ENCODE results near the gene PNRC1. TPM values are rescaled to one million over a fixed set of nuclear protein-coding genes. Genes with fewer than 3 reads are reported as not detected.
A peak's percentile ranks its signal among the peaks of the same experiment; 100 is the strongest.
"Not testable (repeated sequence)": the region's sequence is repeated elsewhere in the genome, so short reads cannot be mapped to it uniquely, and the experiment has no call there.

Gene PNRC1
- total RNA-seq, 1 donor from 2014 or later = 244 TPM

DNA sequence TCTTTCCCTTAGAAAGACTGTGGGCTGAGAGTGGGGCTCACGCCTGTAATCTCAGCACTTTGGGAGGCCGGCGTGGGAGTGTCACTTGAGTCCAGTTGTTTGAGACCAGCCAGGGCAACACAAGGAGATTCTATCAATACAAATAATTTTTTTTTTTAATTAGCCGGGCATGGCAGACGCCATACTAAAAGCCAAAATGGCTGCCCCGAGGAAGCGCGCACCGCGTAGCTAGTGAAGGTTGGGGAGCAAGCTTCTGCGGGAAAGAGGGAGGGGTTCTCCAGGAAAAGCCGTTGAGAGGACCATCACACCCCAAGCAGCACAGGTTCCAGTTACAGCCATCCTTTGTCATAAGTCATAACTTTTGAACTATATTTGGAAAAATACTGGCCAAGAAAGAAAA lies 21.3 kb upstream of the PNRC1 start:
- no peak for DNase-seq (ENCODE audit: low spot score)

DNA sequence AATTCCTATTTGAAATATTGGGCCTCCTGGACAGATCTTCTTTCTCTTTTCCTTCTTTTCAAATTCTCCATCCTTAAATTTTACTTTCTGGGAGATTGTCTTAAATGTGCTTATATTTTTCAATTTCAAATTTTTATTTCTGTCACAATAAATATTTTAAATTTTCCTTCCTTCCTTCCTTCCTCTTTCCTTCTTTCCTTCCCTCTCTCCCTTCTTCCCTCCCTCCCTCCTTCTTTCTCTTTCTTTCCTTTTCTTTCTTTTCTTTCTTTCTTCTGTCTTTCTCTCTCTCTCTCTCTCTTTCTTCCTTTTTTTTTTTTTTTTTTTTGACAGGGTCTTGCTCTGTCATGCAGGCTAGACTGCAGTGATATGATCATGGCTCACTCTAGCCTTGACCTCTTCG lies 16.7 kb upstream of the PNRC1 start:
- no peak for DNase-seq (ENCODE audit: low spot score)

DNA sequence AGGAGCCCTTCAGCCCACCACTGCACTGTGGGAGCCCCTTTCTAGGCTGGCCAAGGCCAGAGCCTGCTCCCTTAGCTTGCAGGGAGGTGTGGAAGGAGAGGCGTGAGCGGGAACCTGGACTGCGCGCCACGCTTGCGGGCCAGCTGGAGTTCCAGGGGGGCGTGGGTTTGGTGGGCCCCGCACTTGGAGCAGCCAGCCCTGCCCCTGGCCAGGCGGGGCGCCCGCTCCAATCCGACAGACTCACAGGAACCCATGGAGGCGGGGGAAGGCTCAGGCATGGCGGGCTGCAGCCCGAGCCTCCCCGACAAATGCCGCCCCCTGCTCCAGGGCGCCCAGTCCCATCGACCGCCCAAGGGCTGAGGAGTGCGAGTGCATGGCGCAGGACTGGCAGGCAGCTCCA lies 15.6 kb upstream of the PNRC1 start:
- DNase-seq (ENCODE audit: low spot score) = not testable (repeated sequence)

DNA sequence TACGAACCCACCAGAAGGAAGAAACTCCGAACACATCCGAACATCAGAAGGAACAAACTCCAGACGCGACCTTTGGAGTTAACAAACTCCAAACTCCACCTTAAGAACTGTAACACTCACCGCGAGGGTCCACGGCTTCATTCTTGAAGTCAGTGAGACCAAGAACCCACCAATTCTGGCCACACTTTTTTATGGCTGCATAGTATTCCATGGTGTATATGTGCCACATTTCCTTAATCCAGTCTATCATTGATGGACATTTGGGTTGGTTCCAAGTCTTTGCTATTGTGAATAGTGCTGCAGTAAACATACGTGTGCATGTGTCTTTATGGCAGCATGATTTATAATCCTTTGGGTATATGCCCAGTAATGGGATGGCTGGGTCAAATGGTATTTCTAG lies 14.4 kb upstream of the PNRC1 start:
- not testable (repeated sequence) for DNase-seq (ENCODE audit: low spot score)

DNA sequence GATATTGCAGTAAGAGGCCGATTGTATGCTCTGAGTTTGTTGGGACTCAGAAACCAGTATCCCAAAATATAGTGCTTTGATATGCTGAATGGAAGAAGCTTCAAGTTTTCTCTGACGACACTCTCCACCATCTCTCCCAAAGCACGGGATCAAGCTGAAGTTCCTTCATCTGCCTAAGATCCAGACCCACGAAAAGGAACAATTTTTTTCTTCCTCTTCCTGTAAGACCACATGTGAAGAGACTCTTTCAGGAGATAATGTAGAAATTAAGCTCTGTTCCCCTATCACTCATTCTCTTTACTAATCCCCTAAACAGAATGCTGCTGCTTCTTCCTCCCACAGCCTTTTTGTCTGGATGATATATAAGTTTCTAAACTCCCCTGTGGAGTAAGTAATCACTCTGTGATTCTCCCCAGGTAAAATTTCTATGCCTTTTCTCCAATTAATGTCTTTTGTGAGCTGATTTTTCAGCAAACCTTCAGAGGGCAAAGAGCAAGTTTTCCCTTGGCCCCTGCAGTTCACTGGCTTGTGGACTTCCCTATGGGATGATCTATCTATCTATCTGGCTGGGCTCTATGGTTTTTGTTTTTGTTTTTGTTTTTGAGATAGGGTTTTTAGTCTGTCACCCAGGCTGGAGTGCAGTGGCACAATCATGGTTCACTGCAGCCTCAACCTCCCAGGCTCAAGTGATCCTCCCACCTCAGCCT lies 13.5 kb upstream of the PNRC1 start:
- no peak for DNase-seq (ENCODE audit: low spot score)

DNA sequence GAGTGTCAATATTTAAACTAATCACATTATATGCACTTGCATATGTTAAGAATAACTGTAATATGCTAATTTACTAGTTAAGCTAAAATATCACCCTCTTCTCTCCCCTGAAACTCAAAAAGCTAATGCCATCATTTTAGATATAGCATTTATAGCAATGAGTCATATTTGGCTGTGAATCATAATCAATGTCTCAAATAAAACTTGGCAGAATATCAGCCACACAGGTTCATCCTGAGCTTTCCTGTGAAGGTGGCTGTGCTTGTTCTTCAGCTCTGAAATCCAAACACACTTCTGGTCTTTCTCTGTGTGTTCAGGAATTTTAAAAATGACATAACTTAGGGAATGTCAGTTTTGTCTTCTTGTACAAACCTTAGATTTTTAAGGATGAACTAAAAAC lies 12.8 kb upstream of the PNRC1 start:
- no peak for DNase-seq (ENCODE audit: low spot score)

DNA sequence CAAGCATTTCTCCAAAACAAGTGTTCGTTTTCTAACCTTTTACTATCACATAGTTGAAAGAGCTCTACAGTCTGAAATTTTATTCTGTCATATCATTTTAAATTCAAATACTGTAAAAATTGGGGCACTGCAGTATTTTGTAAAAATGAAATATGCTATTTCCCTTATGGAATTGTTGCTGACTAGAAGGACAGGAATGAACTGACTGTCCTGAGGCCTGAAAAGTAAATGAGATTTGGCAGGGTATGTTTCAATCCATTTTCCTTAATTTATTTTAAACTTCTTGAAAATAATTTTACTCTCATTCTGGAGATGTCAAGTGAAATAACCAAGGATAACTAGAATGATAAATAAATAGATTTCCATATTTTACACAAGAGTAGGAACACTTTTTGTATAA lies 11.9 kb upstream of the PNRC1 start:
- no peak for DNase-seq (ENCODE audit: low spot score)

DNA sequence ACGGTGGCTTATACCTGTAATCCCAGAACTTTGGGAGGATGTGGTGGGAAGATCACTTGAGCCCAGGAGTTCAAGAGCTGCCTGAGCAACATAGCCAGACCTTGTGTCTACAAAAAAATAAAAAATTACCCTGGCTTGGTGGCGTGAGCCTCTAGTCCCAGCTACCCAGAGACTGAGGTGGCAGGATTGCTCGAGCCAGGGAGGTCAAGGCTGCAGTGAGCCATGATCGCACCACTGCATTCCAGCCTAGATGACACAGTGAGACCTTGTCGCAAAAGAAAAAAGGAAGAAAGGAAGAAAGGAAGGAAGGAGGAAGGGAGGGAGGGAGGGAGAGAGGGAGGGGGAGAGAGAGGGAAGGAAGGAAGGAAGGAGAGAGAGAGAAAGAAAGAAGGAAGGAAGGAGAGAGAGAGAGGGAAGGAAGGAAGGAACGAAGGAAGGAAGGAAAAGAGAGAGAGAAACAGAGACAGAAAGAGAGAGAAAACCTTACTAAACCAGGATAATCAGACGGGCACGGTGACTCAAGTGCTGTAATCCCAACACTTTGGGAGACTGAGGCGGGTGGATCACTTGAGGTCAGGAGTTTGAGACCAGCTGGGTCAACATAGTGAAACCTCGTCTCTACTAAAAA lies 10.9 kb upstream of the PNRC1 start:
- no peak for DNase-seq (ENCODE audit: low spot score)

DNA sequence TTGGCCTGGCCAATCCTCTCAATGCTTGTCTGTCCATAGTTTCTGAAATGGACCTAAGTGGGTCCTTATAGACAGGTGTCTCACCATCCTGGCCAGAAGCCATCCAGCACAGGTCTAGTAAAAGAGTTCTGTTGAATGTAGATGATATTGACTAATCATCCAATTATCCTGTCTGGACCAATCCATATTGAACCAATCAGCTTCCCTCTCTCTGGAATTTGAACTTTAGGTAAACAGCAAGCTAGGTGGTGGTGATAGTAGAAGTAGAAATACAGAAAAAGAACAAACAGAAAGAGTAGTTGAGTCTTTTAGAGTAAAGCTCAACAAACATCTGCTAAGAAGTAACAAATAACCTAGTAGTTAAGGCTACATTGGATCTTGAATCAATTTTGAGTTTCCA lies 9.5 kb upstream of the PNRC1 start:
- peak; percentile 39 for DNase-seq (ENCODE audit: low spot score)

DNA sequence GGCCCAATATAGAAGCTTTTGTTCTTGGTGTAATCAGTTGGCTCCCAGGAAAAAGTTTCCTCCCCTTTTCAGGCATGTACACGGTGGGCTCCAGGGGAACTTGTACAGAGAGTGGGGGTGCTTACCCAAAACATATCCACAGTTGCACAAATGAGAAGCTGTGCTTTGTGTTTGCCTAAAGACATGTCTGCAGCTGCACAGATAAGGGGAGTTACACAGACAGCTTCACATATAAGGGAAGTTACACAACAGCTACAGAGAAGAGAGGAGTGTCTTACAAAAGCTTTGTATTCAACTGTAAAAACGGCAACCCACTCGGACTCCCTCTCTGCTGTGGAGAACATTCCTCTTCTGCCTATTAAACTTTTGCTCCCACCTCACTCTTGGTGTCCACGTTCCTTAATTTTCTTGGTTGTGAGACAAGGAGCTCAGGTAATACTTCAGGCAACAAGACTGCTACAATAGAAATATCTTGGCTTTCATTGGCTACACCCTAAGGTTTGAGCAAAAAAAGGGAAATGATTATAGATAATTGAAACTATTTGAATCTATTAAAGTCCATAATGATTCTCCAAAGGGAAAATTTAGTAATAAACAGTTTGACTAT lies 7.4 kb upstream of the PNRC1 start:
- no peak for DNase-seq (ENCODE audit: low spot score)

DNA sequence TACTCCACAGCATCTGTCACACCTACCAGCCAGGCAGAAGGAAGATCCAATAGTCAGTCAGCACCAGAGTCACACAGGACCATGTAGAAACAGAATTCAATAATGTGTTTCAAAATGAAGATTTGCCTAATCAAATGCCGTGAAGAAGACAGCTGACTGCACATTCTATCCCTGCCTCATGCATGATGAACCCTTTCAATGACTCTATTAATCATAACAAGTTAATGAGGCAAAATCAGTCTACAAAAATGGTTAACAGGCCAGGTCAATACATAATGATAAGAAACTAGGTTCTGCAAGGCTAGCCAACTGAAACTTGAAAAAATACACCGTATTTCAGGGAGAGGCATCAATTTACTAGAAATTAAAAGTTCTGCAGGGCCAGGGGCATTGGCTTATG lies 6.7 kb upstream of the PNRC1 start:
- no peak for DNase-seq (ENCODE audit: low spot score)

DNA sequence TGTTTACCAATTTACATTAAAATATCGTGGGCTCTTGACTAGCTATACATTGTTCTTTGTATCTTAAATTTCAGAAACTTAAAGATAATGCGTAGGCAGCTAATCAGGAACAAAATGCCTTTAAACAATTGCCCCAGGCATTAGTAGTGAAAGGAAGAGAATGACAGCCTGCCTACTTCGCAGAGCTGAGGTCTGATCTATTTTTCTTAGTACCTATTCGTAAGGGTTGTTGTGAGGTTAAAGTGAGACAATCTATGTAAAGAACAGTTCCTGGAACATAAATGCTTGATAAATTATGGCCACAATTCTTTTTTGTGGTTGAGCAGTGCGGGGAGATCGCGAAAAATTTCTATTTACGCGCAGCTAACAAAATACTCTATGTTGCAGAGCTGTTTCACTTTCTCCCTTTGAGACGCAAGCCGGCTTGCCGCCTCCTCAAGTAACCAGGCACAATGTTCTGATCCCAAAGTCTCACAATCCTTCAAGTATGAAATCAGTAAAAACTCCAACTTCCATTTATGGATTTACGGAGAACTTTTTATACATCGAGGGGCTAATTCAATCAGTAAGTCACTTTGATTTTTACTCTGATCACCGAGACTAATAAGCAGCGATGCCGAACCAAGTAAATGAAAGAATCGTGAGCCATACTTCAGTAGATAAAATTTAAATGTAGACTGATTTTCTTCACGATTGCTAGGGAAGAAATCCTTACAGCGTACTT lies 878 bp upstream of the PNRC1 start:
- peak; percentile 56 for DNase-seq (ENCODE audit: low spot score)

DNA sequence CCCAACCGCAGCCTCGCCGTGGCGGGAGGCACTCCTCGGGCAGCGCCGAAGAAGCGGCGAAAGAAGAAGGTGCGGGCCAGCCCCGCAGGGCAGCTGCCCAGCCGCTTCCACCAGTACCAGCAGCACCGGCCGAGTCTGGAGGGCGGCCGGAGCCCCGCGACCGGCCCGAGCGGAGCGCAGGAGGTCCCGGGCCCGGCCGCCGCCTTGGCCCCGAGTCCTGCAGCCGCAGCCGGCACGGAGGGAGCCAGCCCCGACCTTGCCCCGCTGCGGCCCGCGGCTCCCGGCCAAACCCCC lies 525 bp downstream of the PNRC1 start:
- DNase-seq (ENCODE audit: low spot score) = no peak

DNA sequence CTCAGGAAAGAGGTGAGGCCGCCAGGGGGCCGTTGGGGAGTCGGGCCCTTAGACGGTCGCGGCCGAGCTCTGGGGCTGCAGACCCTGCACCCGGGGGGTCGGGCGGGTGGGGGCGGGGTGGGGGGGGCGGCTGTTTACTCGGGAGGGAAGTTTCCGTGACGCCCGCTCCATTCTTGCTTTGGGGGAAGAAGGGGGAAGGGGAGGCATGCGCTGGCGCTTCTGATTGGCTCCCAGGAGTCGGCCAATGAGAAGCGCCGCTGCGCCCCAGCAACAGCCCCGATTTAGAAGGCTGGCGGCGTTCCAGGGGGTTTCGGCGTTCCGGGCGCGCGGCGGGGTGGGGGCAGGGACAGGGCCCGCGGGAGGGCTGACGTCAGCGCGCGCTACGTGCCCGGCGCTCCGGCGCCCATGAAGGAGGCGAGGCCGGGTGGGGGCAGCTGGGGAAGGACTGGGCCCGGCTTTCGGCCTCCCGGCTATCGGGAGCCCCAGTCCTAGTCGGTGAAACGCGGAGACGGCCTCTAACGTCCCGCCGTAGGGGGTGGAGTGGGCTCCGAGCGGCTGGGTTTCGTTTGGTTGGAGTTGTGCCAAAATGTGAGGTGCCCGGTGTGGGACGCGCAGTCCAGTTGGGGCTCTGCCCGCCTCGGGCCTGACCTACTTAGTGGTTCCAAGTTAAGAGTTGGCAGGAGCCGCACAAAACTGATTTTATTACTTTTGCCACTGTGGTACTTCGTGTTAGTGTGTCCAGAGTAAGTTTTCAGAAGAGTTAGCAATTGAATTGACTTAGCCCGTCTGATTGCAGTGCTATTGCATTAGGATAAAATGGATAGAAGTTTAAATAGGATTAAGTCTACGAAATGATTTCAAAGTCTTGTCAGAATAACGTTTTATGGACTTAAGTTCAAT lies 1.1 kb downstream of the PNRC1 start:
- peak; percentile 99 for DNase-seq (ENCODE audit: low spot score)

DNA sequence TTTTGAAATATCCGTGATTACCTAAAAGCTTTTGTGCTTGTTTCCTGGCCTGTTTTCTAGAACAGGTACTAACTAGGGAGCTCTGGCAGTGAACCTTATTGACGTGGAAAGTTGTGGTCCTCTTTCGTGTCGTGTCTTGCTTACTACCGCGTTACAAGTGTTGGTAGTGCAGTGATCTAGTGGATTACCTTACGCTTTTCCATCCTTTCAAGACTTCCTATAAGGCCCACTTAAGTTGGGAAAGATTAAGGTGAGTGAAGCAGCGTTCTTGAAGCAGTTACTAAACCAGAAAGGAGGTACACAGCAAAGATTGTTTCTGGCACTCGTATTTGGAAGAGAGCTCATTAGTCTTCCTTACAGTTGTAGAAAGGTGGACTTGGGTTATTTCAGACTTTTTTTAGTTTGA lies 1.9 kb downstream of the PNRC1 start:
- no peak for DNase-seq (ENCODE audit: low spot score)

DNA sequence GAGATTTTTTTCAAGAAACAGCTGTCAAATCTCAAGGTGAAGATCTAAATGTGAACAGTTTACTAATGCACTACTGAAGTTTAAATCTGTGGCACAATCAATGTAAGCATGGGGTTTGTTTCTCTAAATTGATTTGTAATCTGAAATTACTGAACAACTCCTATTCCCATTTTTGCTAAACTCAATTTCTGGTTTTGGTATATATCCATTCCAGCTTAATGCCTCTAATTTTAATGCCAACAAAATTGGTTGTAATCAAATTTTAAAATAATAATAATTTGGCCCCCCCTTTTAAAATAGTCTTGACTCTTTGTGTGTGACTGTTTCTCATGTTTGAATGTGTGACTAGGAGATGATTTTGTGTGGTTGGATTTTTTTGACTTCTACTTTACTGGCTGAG lies 4.0 kb downstream of the PNRC1 start:
- DNase-seq (ENCODE audit: low spot score) = no peak

DNA sequence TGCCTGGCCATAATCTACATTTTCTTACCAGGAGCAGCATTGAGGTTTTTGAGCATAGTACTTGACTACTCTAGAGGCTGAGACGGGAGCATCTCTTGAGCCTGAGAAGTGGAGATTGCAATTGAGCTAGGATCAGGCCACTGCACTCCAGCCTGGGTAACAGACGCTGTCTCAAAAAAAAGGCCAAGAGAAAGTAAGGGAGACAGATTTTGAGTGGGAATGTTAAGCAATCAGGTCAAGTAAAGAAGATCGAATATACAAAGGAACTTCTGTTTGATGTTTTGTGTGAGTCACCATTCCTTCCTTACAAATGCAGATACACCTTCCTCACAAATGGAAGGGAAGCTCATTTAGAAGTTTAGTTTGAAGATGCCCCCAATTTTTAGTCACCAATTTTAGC lies 4.4 kb downstream of the PNRC1 start:
- DNase-seq (ENCODE audit: low spot score) = no peak

DNA sequence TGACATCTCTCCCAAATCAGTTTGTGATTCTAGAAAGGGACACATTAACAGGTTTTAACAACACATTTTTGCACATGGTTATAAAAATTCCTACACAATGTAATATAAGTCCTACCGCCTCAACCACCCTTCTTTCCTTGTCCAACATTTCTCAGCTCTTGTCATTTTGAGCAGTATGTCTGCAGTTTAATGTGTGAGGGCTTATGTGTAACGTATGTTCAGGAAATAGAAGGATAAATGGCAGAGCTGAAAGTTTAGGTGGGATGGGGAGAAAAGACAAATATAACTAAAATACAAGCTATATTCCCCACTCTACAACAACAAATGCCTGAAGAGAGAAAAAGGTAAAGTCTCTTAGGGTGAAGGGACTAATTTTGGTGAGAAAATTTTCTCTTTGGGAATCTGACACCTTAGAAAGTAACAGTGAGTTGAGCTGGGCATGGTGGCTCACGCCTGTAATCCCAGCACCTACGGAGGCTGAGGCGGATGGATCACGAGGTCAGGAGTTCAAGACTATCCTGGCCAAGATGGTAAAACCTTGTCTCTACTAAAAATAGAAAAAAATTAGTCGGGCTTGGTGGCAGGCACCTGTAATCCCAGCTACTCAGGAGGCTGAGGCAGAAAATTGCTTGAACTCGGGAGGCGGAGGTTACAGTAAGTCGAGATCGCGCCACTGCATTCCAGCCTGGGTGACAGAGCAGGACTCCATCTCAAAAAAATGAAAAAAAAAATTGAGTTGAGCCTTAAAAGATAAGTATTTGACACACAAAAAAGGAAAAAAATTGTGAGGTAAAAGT lies 5.1 kb downstream of the PNRC1 start:
- no peak for DNase-seq (ENCODE audit: low spot score)

DNA sequence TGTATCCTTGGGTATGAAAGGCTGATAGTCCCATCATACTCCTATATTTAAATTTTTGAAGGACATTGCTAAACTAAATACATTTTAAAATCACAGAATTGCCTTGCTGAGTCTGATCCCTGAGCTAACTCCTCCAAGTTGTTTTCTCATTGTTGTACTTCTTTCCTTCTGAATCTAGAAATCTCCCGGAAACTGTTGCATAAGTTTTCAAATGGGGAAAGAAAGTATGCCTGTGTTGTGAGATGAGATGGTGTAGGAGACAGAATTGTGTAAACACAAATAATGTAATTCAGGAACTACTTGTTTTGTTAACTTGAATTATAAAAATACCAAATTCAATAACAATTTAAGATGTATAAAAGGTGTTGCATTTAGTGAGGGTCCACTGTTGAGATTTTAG lies 7.3 kb downstream of the PNRC1 start:
- no peak for DNase-seq (ENCODE audit: low spot score)

DNA sequence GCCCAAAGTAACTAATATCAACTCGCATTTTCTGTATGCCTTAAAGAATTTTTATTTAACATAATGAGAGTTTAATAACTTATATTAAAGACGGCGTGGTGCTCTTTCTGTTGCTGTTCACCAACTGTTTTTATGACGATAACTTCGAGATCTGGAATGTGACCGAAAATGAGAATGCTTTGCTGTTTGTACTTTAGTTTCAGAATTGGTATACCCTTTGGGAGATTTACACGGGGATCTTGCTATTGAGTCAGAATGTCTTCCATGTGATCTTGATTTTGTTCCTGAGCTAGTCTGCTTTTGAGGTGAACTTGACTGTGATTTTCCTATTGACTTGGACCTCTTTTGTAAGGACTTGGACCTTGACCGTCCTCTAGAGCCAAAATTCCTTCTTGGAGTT lies 17.9 kb downstream of the PNRC1 start:
- DNase-seq (ENCODE audit: low spot score) = no peak

DNA sequence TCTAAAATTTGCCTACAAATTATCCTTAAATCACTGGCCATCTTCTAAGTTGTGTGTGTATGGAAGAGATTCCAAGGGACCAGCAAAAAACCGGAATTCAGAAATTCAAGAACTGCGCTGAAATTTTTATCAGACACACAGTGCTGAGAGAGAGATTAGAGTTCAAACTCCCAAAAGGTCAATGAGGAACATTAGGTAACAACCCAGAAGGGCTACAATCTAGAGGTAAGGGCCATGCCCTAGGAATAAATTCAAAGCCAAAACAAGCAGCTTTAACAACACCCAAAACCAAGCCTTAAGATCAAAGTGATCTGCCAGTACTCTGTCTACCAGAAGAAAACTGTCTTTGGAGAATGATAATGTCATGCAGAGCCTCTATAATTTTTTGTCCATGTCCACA lies 19.6 kb downstream of the PNRC1 start:
- DNase-seq (ENCODE audit: low spot score) = no peak
